Tibial nerve (tissue), 4 donors: ENCODE measurements around the gene MAN2B1.

Source experiments
- CTCF ChIP-seq, 5 experiments: fragments of 200-600 bp in 3 of 5; fragments of 450-650 bp in 2 of 5; sonication (generic) in 3 of 5; IDR thresholded peaks; one replicate each; pipeline ENCODE4 v1.5.1; 2016 to 2019; ENCODE audit warnings: antibody characterized with exemption in 5 of 5, mild to moderate bottlenecking in 3 of 5, moderate library complexity in 2 of 5
- EP300 ChIP-seq, 2 donors: sonication (generic); formaldehyde crosslinking; IDR thresholded peaks; one replicate each; pipeline ENCODE4 v1.6.1; 2017; ENCODE audit warnings: antibody characterized with exemption in 2 of 2, mild to moderate bottlenecking in 1 of 2
- POLR2A ChIP-seq, 2 donors: fragments of 450-650 bp; IDR thresholded peaks; one replicate each; pipeline ENCODE4 v1.6.1; 2017; ENCODE audit warnings: antibody characterized with exemption in 2 of 2, mild to moderate bottlenecking in 2 of 2, moderate library complexity in 2 of 2

- no peak for TF ChIP-seq CTCF (IDR thresholded peaks at IDR 0.05)
- TF ChIP-seq POLR2A (IDR thresholded peaks at IDR 0.05): no peak
- TF ChIP-seq EP300 (IDR thresholded peaks at IDR 0.05): no peak
Measured at GRCh38 chr19:12695096-12695495, 28.6 kb upstream of the MAN2B1 start.
